Smooth muscle cell (in vitro differentiated cells): ENCODE data around the gene DST. TPM values are rescaled to one million over a fixed set of nuclear protein-coding genes. Genes with fewer than 3 reads are reported as not detected.

Experiments used
- DNase-seq: peaks from one replicate; lab custom pipeline; 2025; ENCODE audit not compliant: unreplicated experiment; lab: John Stamatoyannopoulos, UW
- H2AFZ ChIP-seq: fragments of 200-600 bp; sonication (generic); 2 replicates; pipeline ENCODE4 v1.6.0; 2016; ENCODE audit warnings: antibody characterized with exemption, low read depth, mild to moderate bottlenecking
- H3F3A ChIP-seq: fragments of 200-600 bp; sonication (generic); 2 replicates; pipeline ENCODE4 v1.6.0; 2017; ENCODE audit warnings: antibody characterized with exemption, low read depth
- H3K27ac ChIP-seq: fragments of 200-600 bp; sonication (generic); 2 replicates; pipeline ENCODE4 v1.5.1; 2016; ENCODE audit warnings: low read depth, mild to moderate bottlenecking
- H3K27me3 ChIP-seq: fragments of 200-600 bp; sonication (generic); 2 replicates; pipeline ENCODE4 v1.6.1; 2016; ENCODE audit warnings: low read depth, mild to moderate bottlenecking
- H3K36me3 ChIP-seq: fragments of 200-600 bp; sonication (generic); 2 replicates; pipeline ENCODE4 v1.5.1; 2016; ENCODE audit warnings: low read depth
- H3K4me1 ChIP-seq: fragments of 200-600 bp; sonication (generic); 2 replicates; pipeline ENCODE4 v1.5.1; 2016; ENCODE audit warnings: low read depth
- H3K4me2 ChIP-seq: fragments of 200-600 bp; sonication (generic); 2 replicates; pipeline ENCODE4 v1.6.0; 2016; ENCODE audit warnings: mild to moderate bottlenecking
- H3K4me3 ChIP-seq: fragments of 200-600 bp; sonication (generic); 2 replicates; pipeline ENCODE4 v1.5.1; 2016; ENCODE audit warnings: mild to moderate bottlenecking
- H3K79me2 ChIP-seq: fragments of 200-600 bp; sonication (generic); 2 replicates; pipeline ENCODE4 v1.6.0; 2016; ENCODE audit warnings: low read depth, mild to moderate bottlenecking
- H3K9ac ChIP-seq: fragments of 200-600 bp; sonication (generic); 2 replicates; pipeline ENCODE4 v1.6.0; 2016; ENCODE audit warnings: low read depth
- H3K9me3 ChIP-seq: fragments of 200-600 bp; sonication (generic); replicated peaks from 2 replicates; pipeline ENCODE4 v1.5.1; 2016; ENCODE audit warnings: low read depth
- H4K20me1 ChIP-seq: fragments of 200-600 bp; sonication (generic); 2 replicates; pipeline ENCODE4 v1.6.0; 2016; ENCODE audit warnings: low read depth
- WGBS: methylation state at CpG from one replicate; pipeline ENCODE4 v1.1.7; 2016; ENCODE audit warnings: low lambda C conversion rate; 5-methylcytosine and 5-hydroxymethylcytosine counted together
- polyA plus RNA-seq: library from polyadenylated mRNA; unstranded; fragments of >200 nt; fragmentation: Nextera tagmentation; extraction: Ambion mirVana; gene quantifications from 2 replicates; pipeline ENCODE4 v1.2.1, GENCODE V29; 2016
- total RNA-seq: library from RNA; depleted of rRNA; stranded (reverse); fragments of >200 nt; gene quantifications from 2 replicates; pipeline ENCODE4 v1.2.3, GENCODE V29; 2014
- TF ChIP-seq, protein P1 (sequence below): fragments of 200-600 bp; sonication (generic); IDR thresholded peaks from 2 replicates; pipeline ENCODE4 v1.5.1; 2017; ENCODE audit warnings: borderline replicate concordance, mild to moderate bottlenecking, antibody characterized with exemption; ENCODE audit not compliant: insufficient read depth, poor library complexity, severe bottlenecking

Gene DST
- total and polyA plus RNA-seq, 2 experiments from 2014 or later: 17.1 to 186 TPM

DNA sequence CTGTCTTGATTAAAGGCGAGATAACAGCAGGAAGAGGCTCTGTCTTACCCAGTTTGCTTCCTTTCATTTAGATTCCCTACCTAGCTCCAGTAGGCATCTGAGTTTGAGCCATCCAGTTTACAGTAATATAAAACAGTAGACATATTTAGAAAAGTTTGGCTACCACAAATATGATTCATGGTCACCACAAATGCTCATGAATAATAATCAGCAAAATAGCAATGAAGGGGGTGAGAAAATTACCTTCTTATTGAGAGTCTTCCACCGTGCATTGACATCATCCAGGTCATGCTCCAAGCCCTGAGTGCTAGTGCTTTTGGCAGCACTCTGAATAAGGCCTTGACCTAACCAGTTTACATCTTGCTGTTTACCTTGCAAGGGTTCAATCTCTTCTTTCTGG lies 106.2 kb downstream of the DST start:
- DNase-seq: no peak

DNA sequence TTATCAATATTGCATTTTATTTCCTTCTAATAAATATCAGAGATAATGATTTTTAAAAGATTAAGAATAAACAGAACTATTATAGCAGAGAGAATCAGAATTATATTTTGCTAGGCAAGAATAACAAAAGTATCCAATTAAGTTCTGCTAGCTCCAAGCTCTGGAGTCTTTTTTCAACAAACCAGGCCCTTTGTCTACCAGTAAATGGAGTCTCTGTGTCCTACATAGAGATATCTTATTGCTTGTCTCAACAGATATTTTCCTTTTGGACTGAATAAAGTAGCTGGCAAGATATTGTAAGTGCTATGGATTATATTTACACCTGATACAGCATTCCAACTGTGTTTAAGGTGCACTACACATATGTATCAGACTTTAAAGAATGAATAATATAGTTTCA lies 107.1 kb downstream of the DST start:
- DNase-seq: no peak
- H4K20me1 ChIP-seq: no peaks in the 10 kb centered on the region
- H2AFZ ChIP-seq: no peak overlapping the region
- H3K79me2 ChIP-seq: peaks cover 32% of the 10 kb centered on the region
- H3K4me1 ChIP-seq: peaks cover 14% of the 10 kb centered on the region
- H3K9ac ChIP-seq: no peak overlapping the region
- no peaks in the 10 kb centered on the region for H3K27me3 ChIP-seq
- H3K9me3 ChIP-seq: no peaks in the 10 kb centered on the region
- no peak overlapping the region for H3K27ac ChIP-seq
- no peak overlapping the region for H3K4me3 ChIP-seq
- no peaks in the 10 kb centered on the region for H3F3A ChIP-seq
- no peaks in the 10 kb centered on the region for H3K36me3 ChIP-seq
- TF ChIP-seq, protein P1, sequence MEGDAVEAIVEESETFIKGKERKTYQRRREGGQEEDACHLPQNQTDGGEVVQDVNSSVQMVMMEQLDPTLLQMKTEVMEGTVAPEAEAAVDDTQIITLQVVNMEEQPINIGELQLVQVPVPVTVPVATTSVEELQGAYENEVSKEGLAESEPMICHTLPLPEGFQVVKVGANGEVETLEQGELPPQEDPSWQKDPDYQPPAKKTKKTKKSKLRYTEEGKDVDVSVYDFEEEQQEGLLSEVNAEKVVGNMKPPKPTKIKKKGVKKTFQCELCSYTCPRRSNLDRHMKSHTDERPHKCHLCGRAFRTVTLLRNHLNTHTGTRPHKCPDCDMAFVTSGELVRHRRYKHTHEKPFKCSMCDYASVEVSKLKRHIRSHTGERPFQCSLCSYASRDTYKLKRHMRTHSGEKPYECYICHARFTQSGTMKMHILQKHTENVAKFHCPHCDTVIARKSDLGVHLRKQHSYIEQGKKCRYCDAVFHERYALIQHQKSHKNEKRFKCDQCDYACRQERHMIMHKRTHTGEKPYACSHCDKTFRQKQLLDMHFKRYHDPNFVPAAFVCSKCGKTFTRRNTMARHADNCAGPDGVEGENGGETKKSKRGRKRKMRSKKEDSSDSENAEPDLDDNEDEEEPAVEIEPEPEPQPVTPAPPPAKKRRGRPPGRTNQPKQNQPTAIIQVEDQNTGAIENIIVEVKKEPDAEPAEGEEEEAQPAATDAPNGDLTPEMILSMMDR: no peak
- no peak overlapping the region for H3K4me2 ChIP-seq

More for the DNA sequence above, 106.2 kb downstream of the DST start:
- Histone ChIP-seq H3K4me3 (no peak overlapping the region), H3K27me3 (no peaks in the 10 kb centered on the region), H4K20me1 (no peaks in the 10 kb centered on the region), H3K36me3 (no peaks in the 10 kb centered on the region), H3K79me2 (peaks cover 39% of the 10 kb centered on the region), H2AFZ (no peak overlapping the region), H3K27ac (no peak overlapping the region), H3F3A (peaks cover 7% of the 10 kb centered on the region), H3K4me2 (no peak overlapping the region), H3K4me1 (peaks cover 23% of the 10 kb centered on the region), H3K9me3 (no peaks in the 10 kb centered on the region), H3K9ac (no peak overlapping the region)
- WGBS: 85% methylated on average over 2 of the region's 2 CpGs
- TF ChIP-seq, protein P1: no peak

DNA sequence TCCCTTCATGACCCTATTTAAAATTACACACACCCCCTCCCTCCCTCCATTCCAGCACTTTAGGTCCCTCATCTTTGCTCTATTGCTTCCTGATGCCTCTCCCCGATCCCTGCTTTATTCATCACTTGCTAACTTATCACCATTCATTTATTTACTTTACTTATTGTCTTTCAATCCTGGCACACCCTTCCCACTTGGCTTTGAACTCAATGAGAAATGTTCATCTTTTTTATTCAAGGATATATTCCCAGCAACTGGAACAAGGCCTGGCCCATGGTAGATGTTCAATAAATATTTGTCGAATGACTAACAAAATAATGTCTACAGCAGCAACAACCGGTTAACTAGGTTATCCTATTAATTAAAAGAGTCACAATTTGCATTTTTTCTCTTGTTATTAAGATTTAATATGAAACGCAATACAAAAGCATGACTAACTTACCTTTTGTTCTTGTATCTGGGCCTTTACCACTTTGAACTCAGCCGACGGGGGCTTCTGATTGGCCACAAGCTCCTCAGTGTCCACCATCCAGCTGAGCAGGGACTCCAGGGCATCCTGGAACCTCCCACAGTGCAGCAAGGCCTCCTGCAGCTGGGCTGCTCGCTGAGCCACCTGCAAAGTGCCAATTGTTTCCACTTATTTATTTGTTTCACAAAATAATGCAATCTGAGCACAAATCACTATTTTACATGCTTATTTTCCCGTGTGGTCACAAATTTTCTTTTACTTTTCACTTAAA lies 107.8 kb downstream of the DST start:
- TF ChIP-seq, protein P1: no peak
- H3K79me2 ChIP-seq: peaks cover 24% of the 10 kb centered on the region
- no peaks in the 10 kb centered on the region for H3F3A ChIP-seq
- H3K4me1 ChIP-seq: peaks cover 13% of the 10 kb centered on the region
- H4K20me1 ChIP-seq: no peaks in the 10 kb centered on the region
- H3K4me3 ChIP-seq: no peak overlapping the region
- no peak overlapping the region for H3K27ac ChIP-seq
- H3K9ac ChIP-seq: no peak overlapping the region
- no peak overlapping the region for H3K4me2 ChIP-seq
- no peaks in the 10 kb centered on the region for H3K36me3 ChIP-seq
- DNase-seq: no peak
- WGBS: 82% methylated on average over 8 of the region's 8 CpGs
- H3K9me3 ChIP-seq: no peaks in the 10 kb centered on the region
- H3K27me3 ChIP-seq: no peaks in the 10 kb centered on the region
- H2AFZ ChIP-seq: no peak overlapping the region
